IPS DF 19.7 (cell line): Measurements from ENCODE around the gene RASL11A.
"Not testable (repeated sequence)": the region's sequence is repeated elsewhere in the genome, so short reads cannot be mapped to it uniquely, and the experiment has no call there.

Experiments
- DNase-seq: peaks from one replicate; pipeline ENCODE4 v3.0.0-alpha.2; 2013; ENCODE audit warnings: low read depth, low spot score

The RASL11A gene

GRCh38 chr13:27300406-27300805 is 29.8 kb downstream of the RASL11A start:
- not testable (repeated sequence) for DNase-seq

DNA sequence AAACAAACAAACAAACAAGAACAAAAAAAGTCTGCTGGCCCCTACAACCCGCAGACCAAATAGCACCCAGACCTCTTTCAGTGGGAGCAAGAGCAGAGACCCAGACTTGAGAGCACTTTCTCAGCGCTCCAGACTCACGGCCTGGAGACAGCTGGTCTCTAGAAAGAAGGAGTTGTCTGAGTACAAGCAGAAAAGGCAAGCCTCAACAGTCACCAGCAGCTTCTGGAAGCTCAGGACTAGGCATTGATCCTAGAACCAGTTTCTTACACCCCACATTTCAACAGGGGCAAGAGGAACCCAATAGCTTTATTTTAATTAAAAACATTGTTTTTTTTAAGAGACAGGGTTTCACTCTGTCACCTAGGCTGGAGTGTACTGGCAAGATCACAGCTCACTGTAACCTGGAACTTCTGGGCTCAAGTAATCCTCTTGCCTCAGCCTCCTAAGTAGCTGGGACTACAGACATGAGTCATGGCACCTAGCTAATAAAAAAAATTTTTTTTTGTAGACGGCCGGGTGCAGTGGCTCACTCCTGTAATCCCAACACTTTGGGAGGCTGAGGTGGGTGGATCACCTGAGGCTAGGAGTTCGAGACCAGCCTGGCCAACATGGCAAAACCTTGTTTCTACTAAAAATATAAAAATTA is 30.4 kb downstream of the RASL11A start:
- DNase-seq: no peak

DNA sequence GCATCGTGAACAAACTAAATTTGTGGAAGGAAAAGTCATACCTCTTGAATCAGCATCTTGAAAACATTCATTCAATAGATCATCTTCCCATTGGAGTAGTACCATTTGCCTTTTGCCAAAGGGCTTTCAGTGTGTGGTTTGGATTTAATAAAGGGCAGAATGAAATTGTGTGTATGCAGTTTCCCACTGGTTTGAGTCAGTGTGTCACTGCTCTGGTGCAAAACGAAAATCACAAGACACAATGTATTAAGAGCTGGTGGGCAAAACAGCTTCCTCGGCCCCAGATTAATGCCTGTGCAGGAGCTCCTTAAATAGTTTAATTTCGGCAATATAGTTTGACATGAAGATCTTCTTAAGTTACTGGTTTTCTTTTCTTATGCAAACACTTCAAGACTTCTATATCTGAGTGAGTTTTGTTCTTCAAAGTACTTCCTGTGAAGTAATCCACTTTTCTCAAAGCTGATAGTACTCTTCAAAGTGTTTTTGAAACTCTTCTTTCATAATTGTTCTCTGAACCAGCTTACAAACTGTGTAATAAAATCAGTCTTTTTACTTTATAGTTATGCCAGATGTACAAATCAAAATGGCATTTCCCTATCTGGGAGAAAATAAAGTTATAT is 32.1 kb downstream of the RASL11A start:
- no peak for DNase-seq

- no peak for DNase-seq
Measured at GRCh38 chr13:27304099-27304498, 33.5 kb downstream of the RASL11A start.

DNA sequence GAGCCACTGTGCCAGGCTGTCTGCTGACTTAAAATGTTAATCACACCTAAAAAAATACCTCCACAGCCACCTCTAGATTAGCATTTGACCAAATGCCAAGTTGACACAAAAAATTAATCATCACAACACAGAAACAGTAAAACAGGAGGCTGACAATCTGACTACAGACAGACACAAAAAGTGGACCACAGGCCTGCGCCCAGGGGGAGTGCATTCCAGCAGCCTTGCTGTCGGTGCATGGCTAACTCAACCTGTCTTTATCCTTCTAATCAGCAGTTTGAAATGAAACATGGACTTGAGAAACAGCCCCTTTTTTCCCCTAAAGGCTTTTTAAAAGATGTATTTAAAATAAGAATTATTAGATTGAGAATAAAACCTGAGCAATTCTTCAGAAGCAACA is 34.0 kb downstream of the RASL11A start:
- DNase-seq: no peak

DNA sequence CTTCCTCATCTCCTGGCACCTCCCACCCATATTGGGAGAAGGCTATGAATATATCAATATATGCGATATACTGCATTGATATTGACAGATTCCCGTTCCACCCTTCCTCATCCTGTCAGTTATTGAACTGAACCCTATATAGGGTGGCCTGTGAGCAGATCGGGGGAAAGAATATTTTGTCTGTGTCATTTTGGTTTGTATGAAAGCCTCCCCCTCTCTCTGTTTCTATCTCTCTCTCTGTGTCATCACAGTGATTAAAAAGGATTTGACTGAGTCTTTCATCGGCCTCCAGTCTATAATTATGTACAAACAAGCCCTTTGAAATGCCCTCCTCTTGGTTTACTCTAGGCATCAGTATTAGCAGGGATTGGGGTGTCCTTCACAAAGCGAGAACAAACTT is 35.7 kb downstream of the RASL11A start:
- no peak for DNase-seq

- no peak for DNase-seq
Measured at GRCh38 chr13:27308941-27309340, 38.3 kb downstream of the RASL11A start.

GRCh38 chr13:27309401-27309958 is 38.9 kb downstream of the RASL11A start:
- DNase-seq: no peak

- DNase-seq: no peak
Measured at GRCh38 chr13:27309967-27310598, 39.5 kb downstream of the RASL11A start.

GRCh38 chr13:27310946-27311345 is 40.3 kb downstream of the RASL11A start:
- no peak for DNase-seq

- DNase-seq: no peak
Measured at GRCh38 chr13:27311518-27312210, 41.0 kb downstream of the RASL11A start.

DNA sequence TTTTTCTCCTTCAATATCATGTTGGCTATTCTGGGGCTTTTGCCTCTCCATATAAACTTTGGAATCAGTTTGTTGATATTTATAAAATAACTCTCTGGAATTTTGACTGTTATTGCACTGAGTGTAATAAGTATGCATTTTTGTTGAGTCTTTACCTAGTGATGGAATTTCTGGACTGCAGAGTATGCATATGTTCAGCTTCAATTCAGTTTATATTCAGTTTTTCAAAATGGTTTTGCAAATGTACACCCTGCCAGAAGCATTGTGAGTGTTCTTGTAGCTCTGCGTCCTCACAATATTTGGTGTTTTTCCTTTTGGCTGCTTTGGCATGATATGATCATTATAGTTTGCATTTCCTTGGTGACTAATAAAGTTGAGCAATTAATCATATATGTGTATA is 43.1 kb downstream of the RASL11A start:
- no peak for DNase-seq

GRCh38 chr13:27319404-27319803 is 48.8 kb downstream of the RASL11A start:
- no peak for DNase-seq

DNA sequence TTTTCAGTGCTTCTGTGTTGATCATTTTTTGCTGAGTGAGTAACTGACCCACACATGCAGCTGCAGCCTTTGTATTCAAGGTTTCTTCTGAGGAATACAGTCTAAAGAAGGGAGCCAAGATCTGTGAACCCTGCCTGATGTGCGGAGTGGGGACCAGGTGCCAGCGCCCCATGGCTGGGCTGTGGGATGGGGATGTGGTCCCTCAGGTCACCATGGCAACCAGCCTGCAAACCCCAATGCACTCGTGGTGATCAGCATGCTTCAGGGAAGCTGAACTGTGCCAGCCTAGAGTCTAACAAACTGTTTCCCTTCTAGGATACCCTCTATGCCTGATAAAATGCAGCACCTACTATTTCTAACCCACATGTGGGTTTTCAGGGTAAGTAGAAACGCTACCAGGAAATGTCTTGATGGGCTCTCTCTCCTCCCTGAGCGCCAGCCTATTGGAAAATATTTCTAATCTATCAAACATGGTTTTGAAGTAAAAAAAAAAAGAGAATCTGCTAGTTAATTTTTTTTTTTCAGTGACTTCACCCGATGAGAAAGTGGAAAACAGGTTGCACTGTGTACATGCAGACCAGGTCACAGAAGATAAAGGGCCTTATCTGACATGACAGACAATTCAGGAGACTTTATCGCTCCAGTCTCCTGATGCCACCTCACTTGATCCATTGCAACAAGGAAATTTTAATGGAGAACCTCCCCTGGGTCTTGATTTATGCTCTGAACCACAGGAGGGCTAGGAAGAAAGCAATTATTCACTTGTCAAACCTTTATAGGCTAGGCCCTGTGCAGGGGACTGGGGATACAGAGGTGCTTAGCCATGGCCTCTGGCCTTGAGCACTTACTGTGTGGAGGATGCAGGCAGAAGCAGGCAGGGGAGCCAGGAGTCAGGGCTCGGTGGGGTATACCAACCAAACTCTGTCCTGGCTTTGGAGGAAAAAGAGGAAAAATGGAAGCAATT is 51.1 kb downstream of the RASL11A start:
- DNase-seq: no peak

GRCh38 chr13:27322443-27322842 is 51.8 kb downstream of the RASL11A start:
- DNase-seq: not testable (repeated sequence)
